NCI-H345 (cell line): ENCODE results near the gene DHX8.

Source experiments
- DNase-seq: peaks from one replicate; lab custom pipeline; 2025; lab: John Stamatoyannopoulos, UW

The DHX8 gene

DNA sequence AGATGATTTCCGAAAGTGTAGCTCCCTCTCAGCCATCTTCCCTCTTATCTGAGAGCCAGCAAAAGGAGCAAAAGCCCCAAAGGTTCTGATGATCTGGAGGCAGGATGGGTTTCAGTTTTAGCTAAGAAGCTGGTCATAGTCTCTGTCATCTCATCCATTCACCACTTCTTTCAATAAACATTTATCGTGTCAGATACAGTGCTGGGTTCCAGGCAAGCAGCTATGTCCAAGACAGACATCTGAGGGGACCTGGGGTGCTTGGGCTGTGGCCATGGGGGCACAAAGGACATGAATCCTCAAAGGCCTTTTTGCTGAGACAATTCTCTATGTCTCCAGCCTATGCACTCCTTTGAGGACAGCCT is 63.4 kb downstream of the DHX8 start:
- no peak for DNase-seq

DNA sequence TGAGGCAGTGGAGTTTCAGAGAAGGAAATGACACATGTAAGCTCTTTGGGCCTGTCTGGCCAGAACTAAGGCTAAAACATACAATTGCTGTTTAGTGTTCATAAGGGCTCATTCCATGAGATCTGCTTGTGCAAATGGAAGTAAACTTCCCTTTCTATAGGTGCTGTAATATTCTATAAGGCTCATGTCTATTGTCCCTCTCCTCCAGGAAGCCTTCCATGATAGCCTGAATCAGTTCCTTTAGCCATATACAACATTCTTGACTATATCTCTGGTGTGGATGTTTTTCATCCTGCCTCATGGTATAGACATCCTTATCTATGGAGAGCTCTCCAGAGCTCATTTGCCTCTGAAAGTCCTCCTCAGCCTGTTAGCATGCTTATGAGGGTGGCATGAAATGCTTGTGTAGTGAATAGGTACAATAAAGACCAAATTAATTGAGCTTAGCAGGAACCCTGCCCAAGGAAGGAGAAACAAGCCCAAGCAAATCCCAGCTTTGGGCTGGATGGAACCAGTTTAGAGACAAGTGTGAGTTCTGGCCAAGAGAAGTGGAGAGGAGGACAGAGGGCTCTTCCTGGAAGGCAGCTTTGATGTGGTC is 64.0 kb downstream of the DHX8 start:
- no peak for DNase-seq

- DNase-seq, result no peak
These were observed 65.1 kb downstream of the DHX8 start for GRCh38 chr17:43548689-43549379.

DNA sequence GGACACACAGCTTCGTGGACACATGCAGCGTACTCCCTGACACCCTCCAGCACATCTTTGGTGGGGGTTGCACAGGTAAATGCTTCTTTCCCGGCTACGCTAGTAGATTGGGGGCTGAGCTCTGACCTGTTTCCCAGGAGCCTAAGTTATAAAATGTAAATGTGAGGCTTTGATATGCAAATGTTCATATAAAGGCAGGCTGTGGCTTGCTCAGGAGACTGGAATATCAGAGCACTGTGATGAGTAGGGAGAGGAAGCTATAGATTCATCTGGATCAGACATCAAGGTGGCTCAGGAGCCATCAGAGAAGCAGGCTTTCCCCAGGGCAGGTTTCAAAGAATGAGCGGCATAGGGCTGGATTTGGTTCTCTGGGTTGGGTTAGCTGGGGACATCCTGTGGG is 65.7 kb downstream of the DHX8 start:
- DNase-seq, result no peak

DNA sequence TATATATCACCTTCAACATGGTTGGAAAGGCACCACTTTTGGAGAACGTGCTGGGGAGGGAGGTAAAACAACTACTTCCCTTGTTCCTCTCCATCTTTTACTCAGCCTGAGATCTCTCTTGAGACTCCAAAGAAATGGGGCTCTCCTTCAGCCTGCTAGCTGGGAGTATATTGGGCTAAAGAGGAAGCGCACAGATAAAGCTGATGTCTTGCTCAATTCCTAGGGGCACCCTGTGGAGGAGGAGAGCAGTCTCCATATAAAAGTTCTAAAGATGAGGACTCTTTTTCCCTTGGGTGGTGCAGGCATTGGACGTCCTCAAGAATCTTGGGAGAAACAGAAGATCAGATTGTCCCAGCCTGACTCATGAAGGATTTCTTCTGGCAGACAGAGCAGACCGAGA is 67.0 kb downstream of the DHX8 start:
- DNase-seq, result no peak

GRCh38 chr17:43552229-43552837 is 68.6 kb downstream of the DHX8 start:
- DNase-seq, result no peak

GRCh38 chr17:43553573-43553972 is 69.8 kb downstream of the DHX8 start:
- DNase-seq, result no peak

DNA sequence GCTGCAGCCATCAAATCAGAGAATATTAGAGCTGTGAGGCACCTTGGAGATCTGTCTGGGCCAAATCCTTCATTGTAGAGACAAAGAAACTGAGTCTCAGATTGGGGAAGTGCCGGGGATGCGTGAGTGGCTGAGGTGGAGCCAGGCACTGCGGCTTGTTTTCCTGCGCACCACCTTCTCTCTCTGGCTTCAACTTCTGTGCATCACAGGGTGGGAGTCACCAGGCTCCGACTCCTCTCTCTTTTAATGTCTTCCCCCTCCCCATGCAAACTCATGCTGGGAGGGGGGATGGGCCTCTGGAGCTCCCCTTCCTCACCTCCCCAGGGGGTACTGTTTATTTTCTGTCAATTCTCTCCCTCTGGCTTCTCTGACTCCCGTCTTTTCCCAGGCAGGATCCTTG is 71.1 kb downstream of the DHX8 start:
- no peak for DNase-seq

GRCh38 chr17:43556292-43556691 is 72.5 kb downstream of the DHX8 start:
- DNase-seq, result no peak

- no peak for DNase-seq
These were observed 75.0 kb downstream of the DHX8 start for GRCh38 chr17:43558805-43559160.

GRCh38 chr17:43559161-43559816 is 75.5 kb downstream of the DHX8 start:
- no peak for DNase-seq

GRCh38 chr17:43560461-43561427 is 77.0 kb downstream of the DHX8 start:
- DNase-seq, result no peak

GRCh38 chr17:43562679-43563599 is 79.2 kb downstream of the DHX8 start:
- no peak for DNase-seq

DNA sequence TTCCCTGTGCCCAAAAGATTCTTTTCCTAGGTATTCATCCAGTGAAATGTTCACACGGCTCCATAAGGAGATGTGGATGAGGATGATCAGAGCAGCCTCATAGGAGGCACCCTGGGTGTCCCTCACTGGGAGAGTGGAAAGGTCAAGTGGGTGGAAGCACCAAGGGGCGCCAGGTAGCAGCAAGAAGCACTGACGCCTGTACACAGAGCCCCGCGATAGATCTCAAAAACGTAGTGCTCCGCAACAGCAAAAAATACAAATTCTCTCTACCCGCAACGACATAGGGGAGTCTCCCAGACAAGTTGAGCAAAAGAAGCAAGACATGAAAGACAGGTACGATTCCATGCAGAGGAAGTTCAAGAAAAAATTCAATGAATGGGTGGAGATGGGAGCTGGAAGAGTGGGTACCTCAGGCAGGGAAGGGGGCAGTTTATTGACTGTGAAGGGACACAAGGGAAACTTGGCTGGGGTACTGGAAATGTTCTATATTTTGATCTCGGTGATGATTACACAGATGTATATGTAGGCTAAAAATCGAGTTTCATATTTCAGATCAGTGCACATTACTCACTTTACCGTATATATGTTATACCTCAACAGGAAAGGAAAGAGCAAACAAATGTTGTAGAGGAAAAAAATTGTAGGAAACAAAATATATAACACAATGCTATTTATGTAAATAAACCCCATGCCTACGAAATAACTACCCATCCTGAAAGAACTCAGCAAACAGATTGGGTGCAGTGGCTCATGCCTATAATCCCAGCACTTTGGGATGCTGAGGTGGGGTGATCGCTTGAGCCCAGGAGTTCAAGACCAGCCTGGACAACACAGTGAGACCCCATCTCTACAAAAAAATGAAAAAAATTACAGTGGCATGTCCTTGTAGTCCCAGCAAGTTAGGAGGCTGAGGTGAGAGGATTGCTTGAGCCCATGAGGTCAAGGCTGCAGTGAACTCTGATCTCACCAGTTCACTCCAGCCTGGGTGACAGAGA is 80.1 kb downstream of the DHX8 start:
- no peak for DNase-seq

- DNase-seq, result no peak
These were observed 84.8 kb downstream of the DHX8 start for GRCh38 chr17:43568506-43569082.

GRCh38 chr17:43570518-43570928 is 86.7 kb downstream of the DHX8 start:
- DNase-seq, result no peak

DNA sequence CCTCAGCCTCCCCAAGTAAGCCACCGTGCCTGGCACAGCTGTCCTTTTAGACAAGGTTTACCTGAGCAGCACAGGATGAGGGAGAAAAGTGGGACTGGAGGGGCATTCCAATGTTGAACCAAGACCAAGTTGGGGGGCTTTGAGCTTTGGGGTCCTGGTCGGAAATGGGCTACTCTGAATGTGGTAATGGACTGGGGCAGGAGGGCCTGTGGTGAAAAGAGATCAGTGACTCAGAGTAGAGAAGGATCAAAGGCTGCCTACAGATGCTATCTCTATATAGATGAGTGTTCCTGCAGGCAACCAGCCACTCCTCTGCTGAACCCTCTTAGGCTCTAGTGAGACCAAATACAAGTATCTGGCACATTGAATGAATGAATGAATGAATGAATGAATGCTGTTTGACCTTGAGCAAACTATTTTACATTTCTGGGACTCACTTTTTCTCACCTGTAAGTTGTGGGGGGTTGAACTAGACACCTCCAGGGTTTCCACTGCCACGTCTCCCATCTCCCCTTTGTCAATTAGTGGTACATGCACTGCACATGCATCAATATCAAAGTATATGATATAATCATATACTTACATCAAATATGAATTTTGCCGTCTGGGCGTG is 88.7 kb downstream of the DHX8 start:
- no peak for DNase-seq

GRCh38 chr17:43573579-43574321 is 90.0 kb downstream of the DHX8 start:
- DNase-seq, result no peak
